GM12891 (cell line): ENCODE measurements around the gene GIMAP4.
"Not testable (repeated sequence)": the region's sequence is repeated elsewhere in the genome, so short reads cannot be mapped to it uniquely, and the experiment has no call there.

Source experiments
- POLR2A ChIP-seq: IDR thresholded peaks from 2 replicates; pipeline ENCODE4 v1.6.1; 2011; ENCODE audit warnings: low read depth, low read length, control low read depth
- POLR2AphosphoS5 ChIP-seq: IDR thresholded peaks from 2 replicates; pipeline ENCODE4 v1.6.1; 2011; ENCODE audit warnings: low read depth, low read length, control low read depth
- SPI1 ChIP-seq: IDR thresholded peaks from 2 replicates; pipeline ENCODE4 v1.6.1; 2011; ENCODE audit warnings: low read depth, low read length, control low read depth
- TAF1 ChIP-seq: IDR thresholded peaks from 2 replicates; pipeline ENCODE4 v1.6.1; 2011; ENCODE audit warnings: low read depth, low read length, control low read depth

- TF ChIP-seq POLR2A, TAF1, POLR2AphosphoS5, SPI1: not testable (repeated sequence)
These were observed 47.2 kb downstream of the GIMAP4 start for GRCh38 chr7:150614426-150614825.
